ENCODE measurements around the gene TTC27. TPM values are rescaled to one million over a fixed set of nuclear protein-coding genes. Genes with fewer than 3 reads are reported as not detected.
A peak's percentile ranks its signal among the peaks of the same experiment; 100 is the strongest.
"Not testable (repeated sequence)": the region's sequence is repeated elsewhere in the genome, so short reads cannot be mapped to it uniquely, and the experiment has no call there.

TTC27 gene
- total RNA-seq, 8 experiments from 2014 or later = 11.6 to 41.3 (median 16.5) TPM

DNA sequence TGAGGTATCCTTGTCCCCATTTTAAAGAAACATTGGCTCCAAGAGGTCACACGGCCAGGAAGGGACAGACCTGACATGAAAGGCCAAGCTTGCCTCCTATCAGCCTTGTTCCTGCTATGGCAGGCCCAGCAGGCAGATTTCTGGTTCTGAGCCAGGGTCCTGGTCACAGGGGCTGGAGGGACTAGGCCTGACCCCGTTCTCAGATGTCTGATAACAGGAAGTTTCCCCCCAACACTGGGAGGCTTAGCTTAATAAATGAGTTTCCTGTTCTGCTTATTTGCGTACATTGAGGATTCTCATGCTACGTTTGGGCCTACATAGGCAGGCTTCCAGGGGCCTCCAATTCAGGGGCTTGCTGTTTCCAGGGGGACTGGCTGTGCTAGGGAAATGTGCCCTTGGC lies 211.1 kb downstream of the TTC27 start:
- in situ Hi-C loops (cut with MboI; ENCODE audit: low pct_unique_long_range_greater_than_20kb in 2 of 9, low sequenced_read_pairs in 9 of 9, unreplicated experiment in 9 of 9) = no loop called here
- Histone ChIP-seq H3K27ac (no peak overlapping the region), H3K4me1 (replicated peaks in 1 of 2) (no peaks in the 10 kb centered on the region), H3K4me3 (no peak overlapping the region)
- 60 to 100% (median 94%) methylated on average over 1 to 3 of the region's 4 CpGs; no CpG with 5 or more reads in 4 of the 10 experiments for WGBS, 10 experiments
- ATAC-seq (replicated peaks in 6 of 8) = peak in 1 of 8 experiments; percentile 37

- no peak for ATAC-seq (replicated peaks in 6 of 8)
- in situ Hi-C loops (cut with MboI; ENCODE audit: low pct_unique_long_range_greater_than_20kb in 2 of 9, low sequenced_read_pairs in 9 of 9, unreplicated experiment in 9 of 9) = no loop called here
- H3K27ac ChIP-seq = no peak overlapping the region
- no peak overlapping the region for H3K4me3 ChIP-seq
- no peaks in the 10 kb centered on the region for H3K4me1 ChIP-seq (replicated peaks in 1 of 2)
- 20 to 100% (median 86%) methylated on average over 1 to 9 of the region's 11 CpGs for WGBS, 10 experiments
Measured at GRCh38 chr2:32841931-32842898, 214.4 kb downstream of the TTC27 start.

GRCh38 chr2:32843699-32844098 lies 215.8 kb downstream of the TTC27 start:
- Histone ChIP-seq H3K4me1 (replicated peaks in 1 of 2) (no peaks in the 10 kb centered on the region), H3K4me3 (no peak overlapping the region), H3K27ac (no peak overlapping the region)
- in situ Hi-C loops (cut with MboI; ENCODE audit: low pct_unique_long_range_greater_than_20kb in 2 of 9, low sequenced_read_pairs in 9 of 9, unreplicated experiment in 9 of 9) = no loop called here
- ATAC-seq (replicated peaks in 6 of 8) = no peak
- 0 to 100% (median 80%) methylated on average over 1 of the region's 1 CpG; no CpG with 5 or more reads in 5 of the 10 experiments for WGBS, 10 experiments

DNA sequence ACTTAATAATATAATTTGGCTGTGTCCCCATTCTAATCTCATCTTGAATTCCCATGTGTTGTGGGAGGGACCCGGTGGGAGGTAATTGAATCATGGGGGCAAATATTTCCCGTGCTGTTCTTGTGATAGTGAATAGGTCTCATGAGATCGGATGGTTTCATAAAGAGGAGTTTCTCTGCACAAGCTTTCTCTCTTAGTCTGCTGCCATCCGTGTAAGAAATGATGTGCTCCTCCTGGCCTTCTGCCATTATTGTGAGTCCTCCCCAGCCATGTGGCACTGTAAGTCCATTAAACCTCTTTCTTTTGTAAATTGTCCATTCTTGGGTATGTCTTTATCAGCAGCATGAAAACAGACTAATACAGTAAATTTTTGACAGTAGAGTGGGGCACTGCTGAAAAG lies 216.4 kb downstream of the TTC27 start:
- 20 to 100% (median 80%) methylated on average over 1 to 4 of the region's 4 CpGs; no CpG with 5 or more reads in 1 of the 10 experiments for WGBS, 10 experiments
- no peaks in the 10 kb centered on the region for H3K4me1 ChIP-seq (replicated peaks in 1 of 2)
- H3K4me3 ChIP-seq = no peak overlapping the region
- ATAC-seq (replicated peaks in 6 of 8) = no peak
- no peak overlapping the region for H3K27ac ChIP-seq
- in situ Hi-C loops (cut with MboI; ENCODE audit: low pct_unique_long_range_greater_than_20kb in 2 of 9, low sequenced_read_pairs in 9 of 9, unreplicated experiment in 9 of 9) = no loop called here

DNA sequence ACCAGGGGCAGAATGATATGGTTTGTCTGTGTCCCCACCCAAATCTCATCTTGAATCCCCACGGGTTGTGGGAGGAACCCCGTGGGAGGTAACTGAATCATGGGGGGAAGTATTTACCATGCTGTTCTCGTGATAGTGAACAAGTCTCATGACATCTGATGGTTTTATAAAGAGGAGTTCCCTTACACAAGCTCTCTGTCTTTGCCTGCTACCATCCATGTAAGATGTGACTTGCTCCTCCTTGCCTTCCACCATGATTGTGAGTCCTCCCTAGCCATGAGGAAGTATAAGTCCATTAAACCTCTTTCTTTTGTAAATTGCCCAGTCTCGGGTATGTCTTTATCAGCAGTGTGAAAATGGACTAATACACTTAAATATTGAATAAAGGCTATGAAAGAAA lies 218.4 kb downstream of the TTC27 start:
- H3K27ac ChIP-seq; in situ Hi-C loops (cut with MboI; ENCODE audit: low pct_unique_long_range_greater_than_20kb in 2 of 9, low sequenced_read_pairs in 9 of 9, unreplicated experiment in 9 of 9); H3K4me1 ChIP-seq (replicated peaks in 1 of 2); ATAC-seq (replicated peaks in 6 of 8); H3K4me3 ChIP-seq: not testable (repeated sequence)
- 0 to 84% (median 58%) methylated on average over 1 to 4 of the region's 4 CpGs; no CpG with 5 or more reads in 2 of the 10 experiments for WGBS, 10 experiments

DNA sequence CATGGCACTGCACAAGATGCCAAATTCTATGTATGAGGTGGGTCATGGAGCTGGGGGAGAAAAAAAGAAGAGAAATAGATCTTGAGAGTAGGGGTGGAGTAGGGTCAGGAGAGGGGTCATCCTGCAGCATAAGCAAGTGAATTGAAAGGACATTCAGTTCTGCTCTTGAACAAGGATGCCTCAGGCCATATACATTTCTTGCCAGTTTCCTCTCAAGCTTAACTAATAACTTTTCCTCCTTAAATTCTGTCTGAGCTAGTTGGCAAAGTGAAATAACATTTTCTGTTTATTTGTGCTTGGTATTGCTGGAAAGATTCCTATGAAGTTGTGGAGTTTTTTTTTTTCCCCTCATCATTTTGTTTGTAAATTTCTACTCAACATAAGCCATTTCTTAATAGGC lies 219.9 kb downstream of the TTC27 start:
- ATAC-seq (replicated peaks in 6 of 8) = no peak
- no peak overlapping the region for H3K4me3 ChIP-seq
- in situ Hi-C loops (cut with MboI; ENCODE audit: low pct_unique_long_range_greater_than_20kb in 2 of 9, low sequenced_read_pairs in 9 of 9, unreplicated experiment in 9 of 9) = no loop called here
- H3K27ac ChIP-seq = no peak overlapping the region
- no peaks in the 10 kb centered on the region for H3K4me1 ChIP-seq (replicated peaks in 1 of 2)

DNA sequence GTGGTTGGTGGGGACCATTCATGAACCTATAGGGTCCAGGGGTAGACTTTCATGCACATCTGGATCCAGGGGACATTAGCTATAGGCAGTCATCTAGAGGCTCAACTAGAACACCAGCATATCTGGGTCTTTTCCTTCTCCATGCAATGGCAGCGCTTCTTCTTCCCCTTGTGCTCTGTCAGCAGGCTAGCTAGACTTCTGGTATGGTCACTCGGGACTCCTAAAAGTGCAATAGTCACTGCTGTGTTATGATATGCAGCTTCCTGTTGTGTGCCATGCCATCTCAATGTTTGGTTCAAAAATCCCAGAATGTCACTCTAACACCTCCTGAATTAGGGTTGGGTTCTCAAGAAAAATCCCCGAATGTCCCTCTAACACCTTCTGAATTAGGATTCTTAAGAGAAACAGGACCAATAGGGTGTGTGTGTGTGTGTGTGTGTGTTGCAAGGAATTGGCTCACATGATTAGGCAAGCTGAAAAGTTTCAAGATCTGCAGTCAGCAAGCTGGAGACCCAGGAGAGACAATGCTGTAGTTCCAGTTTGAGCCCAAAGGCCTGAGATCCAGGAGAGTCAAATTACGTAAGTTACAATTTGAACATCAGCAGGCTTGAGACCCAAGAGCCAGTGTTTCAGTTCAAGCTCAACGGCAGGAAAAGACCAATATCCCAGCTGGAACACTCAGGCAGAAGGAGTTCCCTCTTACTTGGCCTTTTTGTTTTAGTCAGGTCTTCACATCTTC lies 221.8 kb downstream of the TTC27 start:
- Histone ChIP-seq H3K27ac (no peak overlapping the region), H3K4me3 (no peak overlapping the region), H3K4me1 (replicated peaks in 1 of 2) (no peaks in the 10 kb centered on the region)
- in situ Hi-C loops (cut with MboI; ENCODE audit: low pct_unique_long_range_greater_than_20kb in 2 of 9, low sequenced_read_pairs in 9 of 9, unreplicated experiment in 9 of 9) = no loop called here
- no peak for ATAC-seq (replicated peaks in 6 of 8)
- WGBS, 10 experiments = 48 to 92% (median 76%) methylated on average over 1 to 4 of the region's 5 CpGs; no CpG with 5 or more reads in 2 of the 10 experiments

- no peaks in the 10 kb centered on the region for H3K4me1 ChIP-seq (replicated peaks in 1 of 2)
- 14 to 75% (median 44%) methylated on average over 3 to 4 of the region's 4 CpGs; no CpG with 5 or more reads in 2 of the 10 experiments for WGBS, 10 experiments
- H3K27ac ChIP-seq = no peak overlapping the region
- in situ Hi-C loops (cut with MboI; ENCODE audit: low pct_unique_long_range_greater_than_20kb in 2 of 9, low sequenced_read_pairs in 9 of 9, unreplicated experiment in 9 of 9) = no loop called here
- no peak for ATAC-seq (replicated peaks in 6 of 8)
- no peak overlapping the region for H3K4me3 ChIP-seq
Measured at GRCh38 chr2:32851777-32852439, 224.1 kb downstream of the TTC27 start.

GRCh38 chr2:32852856-32853255 lies 225.0 kb downstream of the TTC27 start:
- peak in 4 of 8 experiments; percentile 32 to 74 (median 44) for ATAC-seq (replicated peaks in 6 of 8)
- no peak overlapping the region for H3K4me3 ChIP-seq
- no peaks in the 10 kb centered on the region for H3K4me1 ChIP-seq (replicated peaks in 1 of 2)
- in situ Hi-C loops (cut with MboI; ENCODE audit: low pct_unique_long_range_greater_than_20kb in 2 of 9, low sequenced_read_pairs in 9 of 9, unreplicated experiment in 9 of 9) = no loop called here
- no peak overlapping the region for H3K27ac ChIP-seq
- 10 to 100% (median 76%) methylated on average over 1 to 5 of the region's 5 CpGs; no CpG with 5 or more reads in 1 of the 10 experiments for WGBS, 10 experiments

GRCh38 chr2:32856891-32857290 lies 229.0 kb downstream of the TTC27 start:
- no peak for ATAC-seq (replicated peaks in 6 of 8)
- Histone ChIP-seq H3K27ac (no peak overlapping the region), H3K4me3 (no peak overlapping the region), H3K4me1 (replicated peaks in 1 of 2) (no peaks in the 10 kb centered on the region)
- 5 to 60% (median 24%) methylated on average over 1 to 3 of the region's 3 CpGs; no CpG with 5 or more reads in 2 of the 10 experiments for WGBS, 10 experiments
- in situ Hi-C loops (cut with MboI; ENCODE audit: low pct_unique_long_range_greater_than_20kb in 2 of 9, low sequenced_read_pairs in 9 of 9, unreplicated experiment in 9 of 9) = no loop called here

DNA sequence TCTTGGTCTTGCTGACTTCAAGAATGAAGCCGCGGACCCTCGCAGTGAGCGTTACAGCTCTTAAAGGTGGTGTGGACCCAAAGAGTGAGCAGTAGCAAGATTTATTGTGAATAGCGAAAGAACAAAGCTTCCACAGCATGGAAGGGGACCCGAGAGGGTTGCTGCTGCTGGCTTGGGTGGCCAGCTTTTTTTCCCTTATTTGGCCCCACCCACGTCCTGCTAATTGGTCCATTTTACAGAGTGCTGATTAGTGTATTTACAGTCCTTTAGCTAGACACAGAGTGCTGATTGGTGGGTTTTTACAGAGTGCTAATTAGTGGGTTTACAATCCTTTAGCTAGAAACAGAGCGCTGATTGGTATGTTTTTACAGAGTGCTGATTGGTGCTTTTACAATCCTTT lies 230.9 kb downstream of the TTC27 start:
- Histone ChIP-seq H3K4me1 (replicated peaks in 1 of 2) (peaks cover 0 to 2% of the 10 kb centered on the region in 2 donors), H3K4me3 (no peak overlapping the region), H3K27ac (no peak overlapping the region)
- in situ Hi-C loops (cut with MboI; ENCODE audit: low pct_unique_long_range_greater_than_20kb in 2 of 9, low sequenced_read_pairs in 9 of 9, unreplicated experiment in 9 of 9) = no loop called here
- 60 to 92% (median 85%) methylated on average over 1 to 5 of the region's 8 CpGs; no CpG with 5 or more reads in 4 of the 10 experiments for WGBS, 10 experiments
- no peak for ATAC-seq (replicated peaks in 6 of 8)

DNA sequence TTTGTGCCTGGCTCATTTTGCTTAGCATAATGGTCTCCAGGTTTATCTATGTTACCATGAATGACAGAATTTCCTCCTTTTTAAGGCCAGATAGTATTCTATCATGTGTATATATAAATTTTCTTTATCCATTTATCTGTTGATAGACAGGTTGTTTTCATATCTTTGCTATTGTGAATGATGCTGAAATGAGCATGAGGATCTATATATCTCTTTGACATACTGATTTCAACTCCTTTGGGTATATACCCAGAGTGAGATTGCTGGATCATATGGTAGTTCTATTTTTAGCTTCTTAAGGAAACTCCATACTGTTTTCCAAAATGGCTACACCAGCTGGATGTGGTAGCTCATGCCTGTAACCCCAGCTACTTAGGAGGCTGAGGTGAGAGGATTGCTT lies 232.5 kb downstream of the TTC27 start:
- Histone ChIP-seq H3K4me1 (replicated peaks in 1 of 2) (peaks cover 2 to 14% of the 10 kb centered on the region in 2 donors), H3K27ac (no peak overlapping the region), H3K4me3 (no peak overlapping the region)
- in situ Hi-C loops (cut with MboI; ENCODE audit: low pct_unique_long_range_greater_than_20kb in 2 of 9, low sequenced_read_pairs in 9 of 9, unreplicated experiment in 9 of 9) = no loop called here
- ATAC-seq (replicated peaks in 6 of 8) = no peak

Measured in motor neuron (in vitro differentiated cells).